Measurements from ENCODE around the gene EVC.
"Not testable (repeated sequence)": the region's sequence is repeated elsewhere in the genome, so short reads cannot be mapped to it uniquely, and the experiment has no call there.

EVC gene

DNA sequence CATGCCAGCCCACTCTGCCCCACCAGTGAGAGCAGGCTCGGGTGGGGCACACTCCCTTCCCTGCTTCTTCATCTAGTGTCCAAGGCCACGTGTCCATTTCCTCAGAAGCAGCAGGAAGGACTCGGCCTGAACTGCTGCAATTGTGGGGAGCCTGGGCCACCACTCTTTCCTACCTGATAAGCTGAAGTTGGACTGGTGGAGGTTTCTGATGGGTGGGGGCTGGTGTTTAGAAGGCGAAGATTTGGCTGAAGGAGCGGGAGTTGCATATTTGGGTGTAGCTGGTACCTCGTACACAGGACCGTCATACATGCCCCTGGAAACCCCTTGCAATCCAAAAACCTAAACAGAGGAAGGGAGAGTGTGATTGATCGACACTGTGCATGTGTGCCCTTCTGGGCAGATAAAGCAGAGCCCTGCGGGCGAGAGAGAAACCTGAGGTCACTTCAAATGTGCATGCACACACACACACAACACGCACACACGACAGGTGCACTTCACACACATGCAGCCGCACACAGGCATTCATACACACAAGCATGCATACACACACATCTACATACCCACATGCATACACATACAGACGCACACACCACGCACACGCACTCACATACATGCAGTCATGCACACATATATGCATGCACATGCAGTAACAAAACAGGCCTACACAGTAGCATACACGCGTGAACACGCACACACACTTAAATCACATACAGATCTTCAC lies 114.5 kb downstream of the EVC start:
- TF ChIP-seq, protein P1, sequence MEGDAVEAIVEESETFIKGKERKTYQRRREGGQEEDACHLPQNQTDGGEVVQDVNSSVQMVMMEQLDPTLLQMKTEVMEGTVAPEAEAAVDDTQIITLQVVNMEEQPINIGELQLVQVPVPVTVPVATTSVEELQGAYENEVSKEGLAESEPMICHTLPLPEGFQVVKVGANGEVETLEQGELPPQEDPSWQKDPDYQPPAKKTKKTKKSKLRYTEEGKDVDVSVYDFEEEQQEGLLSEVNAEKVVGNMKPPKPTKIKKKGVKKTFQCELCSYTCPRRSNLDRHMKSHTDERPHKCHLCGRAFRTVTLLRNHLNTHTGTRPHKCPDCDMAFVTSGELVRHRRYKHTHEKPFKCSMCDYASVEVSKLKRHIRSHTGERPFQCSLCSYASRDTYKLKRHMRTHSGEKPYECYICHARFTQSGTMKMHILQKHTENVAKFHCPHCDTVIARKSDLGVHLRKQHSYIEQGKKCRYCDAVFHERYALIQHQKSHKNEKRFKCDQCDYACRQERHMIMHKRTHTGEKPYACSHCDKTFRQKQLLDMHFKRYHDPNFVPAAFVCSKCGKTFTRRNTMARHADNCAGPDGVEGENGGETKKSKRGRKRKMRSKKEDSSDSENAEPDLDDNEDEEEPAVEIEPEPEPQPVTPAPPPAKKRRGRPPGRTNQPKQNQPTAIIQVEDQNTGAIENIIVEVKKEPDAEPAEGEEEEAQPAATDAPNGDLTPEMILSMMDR (IDR thresholded peaks at IDR 0.05) = no peak
- Histone ChIP-seq H3K4me3 (no peak overlapping the region), H3K27ac (no peak overlapping the region)
- DNase-seq (ENCODE audit: low spot score) = no peak

DNA sequence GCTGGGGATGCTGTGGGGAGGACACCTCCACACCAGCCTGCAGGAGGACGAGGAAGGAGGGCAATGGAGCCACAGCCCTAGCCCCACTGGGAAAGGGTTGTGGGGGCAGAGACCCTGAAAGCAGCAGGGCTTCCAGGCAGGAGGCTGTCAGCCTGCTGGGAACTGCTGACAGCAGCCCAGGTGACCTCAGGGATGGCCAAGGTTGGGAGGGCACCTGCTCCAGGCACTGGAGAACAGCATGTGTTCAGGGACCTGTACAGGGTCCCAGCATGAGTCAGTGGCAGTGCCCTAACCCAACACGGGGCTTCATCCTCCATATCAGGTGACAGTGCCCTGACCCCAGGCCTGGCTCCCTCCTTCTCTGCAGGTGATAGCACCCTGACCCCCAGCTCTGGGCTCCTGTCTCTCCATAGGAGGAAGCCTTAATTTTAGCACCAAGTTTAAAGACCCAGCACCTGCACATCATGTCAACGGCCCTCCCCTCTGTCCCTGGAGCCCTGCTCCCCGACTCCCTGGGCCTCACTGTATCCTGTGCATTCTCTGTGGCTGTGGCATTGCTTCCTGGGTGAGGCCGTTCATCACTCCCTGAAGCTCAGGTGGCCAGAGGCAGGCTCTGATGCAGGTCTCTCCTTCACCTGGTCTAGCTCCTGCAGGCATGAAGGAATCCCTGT lies 115.6 kb downstream of the EVC start:
- TF ChIP-seq, protein P1 (IDR thresholded peaks at IDR 0.05) = no peak
- no peak for DNase-seq (ENCODE audit: low spot score)

DNA sequence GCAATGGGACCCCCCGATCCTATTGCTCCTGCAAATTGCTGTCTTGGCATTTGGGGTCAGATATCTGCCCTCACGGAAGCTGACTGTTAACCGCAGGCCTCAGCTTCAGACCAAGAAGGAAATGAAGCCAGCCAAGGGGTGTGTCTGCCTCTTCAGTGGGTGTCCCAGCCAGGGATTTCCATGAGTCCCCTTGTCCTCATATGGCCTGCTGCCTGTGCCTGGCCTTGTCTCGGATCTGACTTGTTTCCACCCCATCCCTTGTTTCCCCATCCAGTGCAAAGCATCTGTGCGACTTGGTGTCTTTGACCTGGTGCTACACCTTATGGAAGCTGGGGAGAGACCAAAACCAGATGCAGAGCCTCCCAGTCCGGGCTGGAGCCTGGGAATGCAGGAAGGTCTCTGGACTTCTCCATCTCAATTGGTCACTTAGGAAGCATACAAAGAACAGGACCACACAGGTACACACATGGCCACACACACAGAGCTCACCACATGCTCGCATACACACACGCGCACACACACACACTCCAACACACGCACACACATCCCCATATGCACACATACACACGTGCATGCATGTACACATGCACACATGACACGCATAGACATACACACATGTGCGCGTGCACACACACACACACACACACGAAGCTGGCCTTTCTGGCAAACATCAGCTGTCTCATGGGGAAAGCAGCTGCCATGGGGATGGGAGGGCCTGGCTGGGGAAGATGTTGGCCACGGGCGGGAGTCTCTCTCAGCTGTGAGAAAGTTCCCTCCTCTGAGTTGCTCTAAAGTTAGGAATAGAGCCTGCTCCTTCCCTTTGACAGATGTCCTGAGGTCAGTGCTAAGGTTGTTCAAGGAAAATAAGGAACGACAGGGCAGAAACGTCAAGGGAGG lies 116.4 kb downstream of the EVC start:
- TF ChIP-seq, protein P1 (IDR thresholded peaks at IDR 0.05) = no peak
- no peak for DNase-seq (ENCODE audit: low spot score)
- Histone ChIP-seq H3K27ac (no peak overlapping the region), H3K4me3 (no peak overlapping the region)

More for the DNA sequence above, 115.6 kb downstream of the EVC start:
- Histone ChIP-seq H3K27ac (no peak overlapping the region), H3K4me3 (no peak overlapping the region)

DNA sequence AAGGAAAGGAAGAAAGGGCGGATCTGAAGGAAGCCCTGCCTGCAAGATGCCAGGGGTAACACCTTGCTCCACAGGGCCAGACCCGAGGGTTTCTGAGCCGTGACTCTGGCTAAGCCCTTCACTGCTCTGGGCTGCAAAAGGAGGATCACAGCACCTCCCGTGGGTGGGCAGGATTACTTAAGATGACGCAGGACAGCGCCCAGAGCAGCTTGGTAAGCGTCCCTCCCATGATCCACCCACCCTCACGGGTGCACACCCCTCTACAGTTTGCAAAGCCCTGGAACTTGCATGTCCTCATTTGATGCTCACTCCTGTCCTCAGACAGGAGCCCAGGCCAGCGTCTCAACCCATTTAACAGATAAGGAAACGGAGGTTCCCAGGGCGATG lies 117.0 kb downstream of the EVC start:
- DNase-seq (ENCODE audit: low spot score) = no peak
- H3K4me3 ChIP-seq = no peak overlapping the region
- TF ChIP-seq, protein P1 (IDR thresholded peaks at IDR 0.05) = no peak
- H3K27ac ChIP-seq = no peak overlapping the region

DNA sequence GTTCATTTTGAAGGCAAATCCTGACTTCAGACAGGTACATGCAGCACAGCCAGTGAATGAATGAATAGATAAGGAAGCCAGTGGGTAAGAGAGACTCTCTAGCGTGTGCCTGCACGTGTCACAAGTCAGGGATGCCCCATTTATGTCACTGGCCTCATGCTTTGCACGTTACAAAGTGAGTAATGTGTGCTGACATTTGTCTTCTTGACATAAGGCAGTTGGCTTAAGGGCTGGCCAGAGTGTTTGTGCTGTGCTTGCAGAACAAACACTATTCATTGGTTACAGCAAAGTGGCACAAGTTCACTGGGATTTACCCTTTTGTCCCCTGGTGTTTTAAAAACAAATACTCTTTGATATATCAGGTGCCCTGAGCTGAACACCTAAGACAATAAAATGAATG lies 125.9 kb downstream of the EVC start:
- H3K27ac ChIP-seq = no peak overlapping the region
- H3K4me3 ChIP-seq = no peak overlapping the region
- no peak for DNase-seq (ENCODE audit: low spot score)
- TF ChIP-seq, protein P1 (IDR thresholded peaks at IDR 0.05) = no peak

DNA sequence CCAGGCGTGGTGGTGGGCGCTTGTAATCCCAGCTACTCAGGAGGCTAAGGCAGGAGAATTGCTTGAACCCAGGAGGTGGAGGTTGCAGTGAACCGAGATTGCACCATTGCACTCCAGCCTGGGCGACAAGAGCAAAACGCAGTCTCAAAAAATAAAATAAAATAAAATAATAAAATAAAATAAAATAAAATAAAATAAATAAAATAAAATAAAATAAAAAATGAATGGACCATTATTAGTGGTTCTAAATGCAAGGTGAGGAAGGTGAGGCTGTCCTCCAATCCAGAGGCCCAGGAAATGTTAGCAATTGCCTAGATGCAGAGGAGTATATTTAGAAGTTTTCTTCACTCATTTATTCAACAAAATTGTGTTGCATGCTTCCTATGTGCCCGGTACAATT lies 126.5 kb downstream of the EVC start:
- not testable (repeated sequence) for DNase-seq (ENCODE audit: low spot score); H3K27ac ChIP-seq; H3K4me3 ChIP-seq

DNA sequence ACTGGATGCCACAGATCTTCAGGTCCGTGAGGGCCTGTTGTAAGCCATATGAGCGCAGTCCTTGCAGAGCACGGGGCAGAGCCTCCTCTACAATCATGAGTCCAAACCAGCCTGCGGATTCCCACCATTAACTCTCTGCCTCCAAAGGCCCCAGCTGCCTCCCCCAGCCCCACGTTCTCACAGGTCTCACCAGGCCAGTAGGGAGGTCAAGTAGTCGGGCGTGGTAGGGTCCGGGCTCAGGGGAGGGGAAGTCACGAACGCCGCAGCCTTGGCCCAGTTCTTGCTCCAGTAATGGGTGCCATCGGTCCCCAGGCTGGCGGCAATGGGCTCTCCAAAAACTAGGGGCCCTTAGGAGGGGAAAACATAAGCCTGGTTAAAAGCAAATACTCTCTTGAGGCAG lies 128.3 kb downstream of the EVC start:
- peak overlapping the region; percentile 59 for H3K4me3 ChIP-seq
- H3K27ac ChIP-seq = peak overlapping the region in 1 of 2 donors; percentile 62
- TF ChIP-seq, protein P1 (IDR thresholded peaks at IDR 0.05) = no peak
- no peak for DNase-seq (ENCODE audit: low spot score)

Measured in coronary artery (tissue), 2 donors.